B cell (primary cell): ENCODE results near the gene CBARP. TPM values are rescaled to one million over a fixed set of nuclear protein-coding genes. Genes with fewer than 3 reads are reported as not detected.

Experiments
- ATAC-seq: fragments of 200-7000 bp; cut with Tn5 transposase; one replicate; pipeline ENCODE4 v1.10.0; 2021; ENCODE audit warnings: low read depth, mild to moderate bottlenecking, moderate number of reproducible peaks, moderate library complexity
- CTCF ChIA-PET: fragments of 350-600 bp; sonication (Branson Sonifier 250); formaldehyde crosslinking; loops from one replicate; lab custom pipeline; 2021; ENCODE audit warnings: antibody characterized with exemption, inconsistent platforms; lab: Charles Lee
- POLR2A ChIA-PET: fragments of 350-600 bp; sonication (Branson Sonifier 250); formaldehyde crosslinking; loops from one replicate; lab custom pipeline; 2021; ENCODE audit warnings: antibody characterized with exemption; lab: Charles Lee
- DNase-seq: peaks from one replicate; pipeline ENCODE4 v3.0.0; 2013
- H2AFZ ChIP-seq: 2 replicates; pipeline ENCODE4 v1.6.1; 2012; ENCODE audit warnings: mild to moderate bottlenecking, low read depth, low read length; ENCODE audit not compliant: insufficient read depth, poor library complexity, severe bottlenecking
- H3K27ac ChIP-seq, 2 donors: 1 replicate in 1 of 2; 2 replicates in 1 of 2; pipeline ENCODE4 v1.5.1; 2012 to 2013; ENCODE audit warnings: low read length in 2 of 2, mild to moderate bottlenecking in 2 of 2, moderate library complexity in 1 of 2
- H3K27me3 ChIP-seq, 4 experiments: fragments of 200-600 bp in 1 of 4; sonication (generic) in 1 of 4; replicated peaks in 1 of 4; 1 replicate in 2 of 4; 2 replicates in 2 of 4; pipeline versions ENCODE4 v1.6.1 to v1.7.0; 2013 to 2016; ENCODE audit warnings: low read length in 3 of 4, mild to moderate bottlenecking in 2 of 4, mixed read lengths in 1 of 4, moderate library complexity in 1 of 4; ENCODE audit not compliant: insufficient read depth in 4 of 4, control insufficient read depth in 3 of 4; ENCODE audit errors: control extremely low read depth in 1 of 4
- H3K36me3 ChIP-seq, 2 experiments: replicated peaks in 1 of 2; 1 replicate in 1 of 2; 2 replicates in 1 of 2; pipeline versions ENCODE4 v1.6.1 to v1.7.1; 2013; ENCODE audit warnings: low read length in 1 of 2; ENCODE audit not compliant: insufficient read depth in 2 of 2, control insufficient read depth in 1 of 2; ENCODE audit errors: control extremely low read depth in 1 of 2, extremely low read depth in 1 of 2
- H3K4me1 ChIP-seq, 2 donors: fragments of 200-600 bp in 1 of 2; sonication (generic) in 1 of 2; 1 replicate in 1 of 2; 2 replicates in 1 of 2; pipeline versions ENCODE4 v1.5.1 to v1.6.1; 2013 to 2017; ENCODE audit warnings: low read length in 2 of 2; ENCODE audit not compliant: control insufficient read depth in 2 of 2, insufficient read depth in 2 of 2
- H3K4me2 ChIP-seq: replicated peaks from 2 replicates; pipeline ENCODE3; 2012; ENCODE audit warnings: mild to moderate bottlenecking, low read depth, low read length; ENCODE audit not compliant: poor library complexity, severe bottlenecking
- H3K4me3 ChIP-seq, 5 experiments: fragments of 200-600 bp in 1 of 5; sonication (generic) in 1 of 5; 1 replicate in 3 of 5; 2 replicates in 2 of 5; pipeline versions ENCODE4 v1.5.1 to v1.7.0; 2011 to 2016; ENCODE audit warnings: low read length in 4 of 5, mild to moderate bottlenecking in 4 of 5, low read depth in 2 of 5, control low read depth in 1 of 5, moderate library complexity in 1 of 5; ENCODE audit not compliant: insufficient read depth in 1 of 5; ENCODE audit errors: control extremely low read depth in 1 of 5, extremely low read depth in 1 of 5
- H3K79me2 ChIP-seq: fragments of 200-600 bp; sonication (generic); one replicate; pipeline ENCODE4 v1.6.0; 2016; ENCODE audit warnings: low read length; ENCODE audit not compliant: control insufficient read depth, insufficient read depth
- H3K9ac ChIP-seq: fragments of 200-600 bp; sonication (generic); 2 replicates; pipeline ENCODE4 v1.6.1; 2017; ENCODE audit warnings: mild to moderate bottlenecking, low read length, moderate library complexity
- H3K9me3 ChIP-seq, 3 donors: one replicate each; pipeline versions ENCODE4 v1.6.1 to v1.7.1; 2013; ENCODE audit warnings: low read length in 2 of 3; ENCODE audit not compliant: control insufficient read depth in 2 of 3, insufficient read depth in 1 of 3; ENCODE audit errors: control extremely low read depth in 1 of 3
- H4K20me1 ChIP-seq: 2 replicates; pipeline ENCODE4 v1.6.0; 2012; ENCODE audit warnings: mild to moderate bottlenecking, low read length; ENCODE audit not compliant: insufficient read depth, control insufficient read depth, poor library complexity, severe bottlenecking
- H3K27ac Mint-ChIP-seq: one replicate; pipeline ENCODE4 v1.8.0; 2021; ENCODE audit warnings: mixed read lengths
- H3K27me3 Mint-ChIP-seq: one replicate; pipeline ENCODE4 v1.8.0; 2021; ENCODE audit warnings: mixed read lengths
- H3K4me1 Mint-ChIP-seq: one replicate; pipeline ENCODE4 v1.8.0; 2021; ENCODE audit warnings: mixed read lengths
- H3K4me3 Mint-ChIP-seq: one replicate; pipeline ENCODE4 v1.8.0; 2021; ENCODE audit warnings: mixed read lengths
- H3K9me3 Mint-ChIP-seq: one replicate; pipeline ENCODE4 v1.8.0; 2022; ENCODE audit warnings: mixed read lengths; ENCODE audit not compliant: insufficient read depth
- CTCF ChIP-seq: fragments of 200-600 bp; IDR thresholded peaks from one replicate; pipeline ENCODE4 v1.8.0; 2022; ENCODE audit warnings: antibody characterized with exemption, mild to moderate bottlenecking
- EZH2 ChIP-seq: IDR thresholded peaks from 2 replicates; pipeline ENCODE4 v1.6.1; 2012; ENCODE audit warnings: borderline replicate concordance, low read depth, mild to moderate bottlenecking, moderate library complexity, low read length; ENCODE audit not compliant: insufficient read depth, poor library complexity, severe bottlenecking
- WGBS: methylation state at CpG from one replicate; pipeline ENCODE4 v1.1.5; 2013; ENCODE audit warnings: missing lambda C conversion rate; ENCODE audit not compliant: insufficient coverage; 5-methylcytosine and 5-hydroxymethylcytosine counted together
- intact Hi-C: fragments of 100-400 bp; cut with micrococcal nuclease; formaldehyde crosslinking; loops from one replicate; pipeline ENCODE4 v1.10.0; 2022
- polyA plus RNA-seq: library from polyadenylated mRNA; depleted of rRNA; stranded (reverse); fragments of >200 nt; gene quantifications from 2 replicates; pipeline ENCODE4 v1.2.3, GENCODE V29; 2012
- total RNA-seq, 2 donors: library from RNA; stranded (reverse); fragments of 120-200 nt in 1 of 2; gene quantifications; 1 replicate in 1 of 2; 2 replicates in 1 of 2; pipeline versions ENCODE4 v1.2.3 to v1.2.4, GENCODE V29; 2013 to 2022

CBARP gene
- total and polyA plus RNA-seq, 2 donors (not counting 1 experiment from before 2014, with no cell fraction given) = not detected

GRCh38 chr19:1255186-1256161 lies 17.7 kb upstream of the CBARP start:
- no peak for ATAC-seq
- 85% methylated on average over 51 of the region's 52 CpGs for WGBS

More at GRCh38 chr19:1255186-1256161, 17.7 kb upstream of the CBARP start:
- CTCF ChIA-PET = interaction anchor here (0.7 to 5.8 kb wide), 4 partner anchors 9 to 178 kb away, joined by 3 to 113 read pairs (median 24); partner anchors contain the start of gene CIRBP
- H3K4me1 ChIP-seq = peaks cover 55 to 90% of the 10 kb centered on the region in 2 donors
- peak overlapping the region in 1 of 2 donors; percentile 30 for H3K27ac ChIP-seq
- H4K20me1 ChIP-seq = peaks cover 64% of the 10 kb centered on the region
- intact Hi-C loops = no loop called here
- no peak overlapping the region for H3K9ac ChIP-seq
- TF ChIP-seq CTCF (no peak), EZH2 (no peak)
- POLR2A ChIA-PET = interaction anchor here (2.8 to 10.7 kb wide), 2 partner anchors 10 to 11 kb away, joined by 23 to 305 read pairs; partner anchors contain the start of gene CIRBP
- Mint-ChIP-seq H3K27ac (peak overlapping the region; percentile 78), H3K27me3 (no peaks in the 10 kb centered on the region), H3K9me3 (no peaks in the 10 kb centered on the region), H3K4me3 (peak overlapping the region; percentile 52), H3K4me1 (peaks cover 66% of the 10 kb centered on the region)
- no peak overlapping the region for H3K4me3 ChIP-seq
- H3K27me3 ChIP-seq = no peaks in the 10 kb centered on the region
- no peak overlapping the region for H2AFZ ChIP-seq
- no peaks in the 10 kb centered on the region for H3K9me3 ChIP-seq
- DNase-seq = no peak
- peaks cover 70% of the 10 kb centered on the region for H3K79me2 ChIP-seq
- peaks cover 0 to 50% of the 10 kb centered on the region in 2 experiments for H3K36me3 ChIP-seq
- H3K4me2 ChIP-seq = peak overlapping the region; percentile 32
